Motor neuron (in vitro differentiated cells): Measurements from ENCODE around the gene KIF22. TPM values are rescaled to one million over a fixed set of nuclear protein-coding genes. Genes with fewer than 3 reads are reported as not detected.

Source experiments
- total RNA-seq, 8 experiments: library from RNA; unstranded; fragments of 300-600 nt; gene quantifications; 2 replicates each; pipeline versions ENCODE4 v1.2.3 to v1.2.4, GENCODE V29; 2022

The KIF22 gene
- total RNA-seq, 8 experiments from 2014 or later, result 16.1 to 96.3 (median 24.4) TPM

Other genes with a start within 250 kb of the KIF22 start
- 1 to 10 TPM in 1 of 8 experiments, under 1 TPM in 7; 0.07 to 1.1 (median 0.35) TPM for gene SPN, start 127.5 kb upstream of the KIF22 start, total RNA-seq
- gene QPRT, start 111.6 kb upstream of the KIF22 start, total RNA-seq, result 100 to 1,000 TPM in 1 of 8 experiments, 10 to 100 TPM in 7; 37.7 to 133 (median 52.8) TPM
- gene C16orf54, start 44.8 kb upstream of the KIF22 start, total RNA-seq, result under 1 TPM in 6 of 8 experiments, not detected in 2; 0.05 to 0.28 (median 0.16) TPM
- under 1 TPM in 5 of 8 experiments, not detected in 3; 0.08 to 0.19 (median 0.10) TPM for gene ZG16, start 12.5 kb upstream of the KIF22 start, total RNA-seq
- gene MAZ, start 15.8 kb downstream of the KIF22 start, total RNA-seq, result 100 to 1,000 TPM in 7 of 8 experiments, 10 to 100 TPM in 1; 80.2 to 354 (median 177) TPM
- 10 to 100 TPM in 5 of 8 experiments, 1 to 10 TPM in 3; 1.4 to 72.7 (median 28.4) TPM for gene PRRT2, start 21.4 kb downstream of the KIF22 start, total RNA-seq
- 10 to 100 TPM; 13.7 to 53.0 (median 28.2) TPM for gene PAGR1, start 25.4 kb downstream of the KIF22 start, total RNA-seq
- gene MVP, start 29.7 kb downstream of the KIF22 start, total RNA-seq, result 100 to 1,000 TPM in 1 of 8 experiments, 10 to 100 TPM in 4, 1 to 10 TPM in 3; 3.2 to 179 (median 31.0) TPM
- gene CDIPT, start 72.5 kb downstream of the KIF22 start, total RNA-seq, result 10 to 100 TPM; 38.1 to 64.9 (median 44.0) TPM
- gene SEZ6L2, start 108.8 kb downstream of the KIF22 start, total RNA-seq, result 10 to 100 TPM; 20.4 to 95.6 (median 70.1) TPM
- 10 to 100 TPM in 7 of 8 experiments, 1 to 10 TPM in 1; 8.9 to 30.8 (median 16.9) TPM for gene ASPHD1, start 109.7 kb downstream of the KIF22 start, total RNA-seq
- 10 to 100 TPM in 6 of 8 experiments, 1 to 10 TPM in 2; 9.1 to 82.6 (median 15.2) TPM for gene KCTD13, start 135.5 kb downstream of the KIF22 start, total RNA-seq
- 10 to 100 TPM; 34.4 to 77.6 (median 56.2) TPM for gene TMEM219, start 171.3 kb downstream of the KIF22 start, total RNA-seq
- 10 to 100 TPM; 27.0 to 54.4 (median 38.6) TPM for gene TAOK2, start 183.1 kb downstream of the KIF22 start, total RNA-seq
- 10 to 100 TPM in 7 of 8 experiments, 1 to 10 TPM in 1; 7.9 to 30.4 (median 16.9) TPM for gene HIRIP3, start 204.9 kb downstream of the KIF22 start, total RNA-seq
- gene INO80E, start 205.5 kb downstream of the KIF22 start, total RNA-seq, result 10 to 100 TPM; 31.9 to 61.2 (median 54.2) TPM
- 1 to 10 TPM in 7 of 8 experiments, under 1 TPM in 1; 0.31 to 8.1 (median 4.0) TPM for gene DOC2A, start 220.3 kb downstream of the KIF22 start, total RNA-seq
- under 1 TPM in 5 of 8 experiments, not detected in 3; 0.43 to 0.90 (median 0.52) TPM for gene C16orf92, start 232.4 kb downstream of the KIF22 start, total RNA-seq
- gene TLCD3B, start 240.5 kb downstream of the KIF22 start, total RNA-seq, result 10 to 100 TPM in 4 of 8 experiments, 1 to 10 TPM in 2, under 1 TPM in 2; 0.56 to 27.1 (median 10.3) TPM